Calu3 (cell line): ENCODE data around the gene TMEM82. TPM values are rescaled to one million over a fixed set of nuclear protein-coding genes. Genes with fewer than 3 reads are reported as not detected.

Experiments used
- BruUV-seq: library from RNA; stranded (reverse); fragments of 400-500 nt; replicated peaks from 2 replicates; lab custom pipeline; 2021; lab: Mats Ljungman, UMichigan
- CTCF ChIA-PET: fragments of 300-600 bp; sonication (Branson Sonifier 250); formaldehyde crosslinking; loops from one replicate; lab custom pipeline; 2022; ENCODE audit warnings: antibody characterized with exemption; lab: Charles Lee
- DNase-seq: peaks from one replicate; pipeline ENCODE4 v3.0.0; 2022
- H3K27ac Mint-ChIP-seq: one replicate; pipeline ENCODE4 v1.8.0; 2022; ENCODE audit warnings: mixed read lengths; ENCODE audit not compliant: unreplicated experiment
- H3K27me3 Mint-ChIP-seq: one replicate; pipeline ENCODE4 v1.8.0; 2022; ENCODE audit warnings: mixed read lengths; ENCODE audit not compliant: unreplicated experiment
- H3K36me3 Mint-ChIP-seq: one replicate; pipeline ENCODE4 v1.8.0; 2022; ENCODE audit warnings: mild to moderate bottlenecking, moderate library complexity, mixed read lengths; ENCODE audit not compliant: insufficient read depth, unreplicated experiment
- H3K4me1 Mint-ChIP-seq: one replicate; pipeline ENCODE4 v1.8.0; 2022; ENCODE audit warnings: mild to moderate bottlenecking, low read depth, mixed read lengths; ENCODE audit not compliant: unreplicated experiment
- H3K4me3 Mint-ChIP-seq: one replicate; pipeline ENCODE4 v1.8.0; 2022; ENCODE audit warnings: mild to moderate bottlenecking, low read depth, moderate library complexity, mixed read lengths; ENCODE audit not compliant: unreplicated experiment
- H3K9me3 Mint-ChIP-seq: one replicate; pipeline ENCODE4 v1.8.0; 2022; ENCODE audit warnings: low read depth, mixed read lengths; ENCODE audit not compliant: unreplicated experiment
- intact Hi-C: fragments of 100-400 bp; cut with micrococcal nuclease; formaldehyde crosslinking; loops from one replicate; pipeline ENCODE4 v1.10.0; 2022; ENCODE audit not compliant: unreplicated experiment
- total RNA-seq: library from RNA; stranded (reverse); gene quantifications from 2 replicates; pipeline ENCODE4 v1.2.3, GENCODE V29; 2022
- TF ChIP-seq, protein P1 (sequence below): fragments of 200-600 bp; IDR thresholded peaks from one replicate; pipeline ENCODE4 v1.8.0; 2022; ENCODE audit warnings: antibody characterized with exemption; ENCODE audit not compliant: unreplicated experiment

TMEM82 gene
- total RNA-seq, 1 experiment from 2014 or later: not detected

DNA sequence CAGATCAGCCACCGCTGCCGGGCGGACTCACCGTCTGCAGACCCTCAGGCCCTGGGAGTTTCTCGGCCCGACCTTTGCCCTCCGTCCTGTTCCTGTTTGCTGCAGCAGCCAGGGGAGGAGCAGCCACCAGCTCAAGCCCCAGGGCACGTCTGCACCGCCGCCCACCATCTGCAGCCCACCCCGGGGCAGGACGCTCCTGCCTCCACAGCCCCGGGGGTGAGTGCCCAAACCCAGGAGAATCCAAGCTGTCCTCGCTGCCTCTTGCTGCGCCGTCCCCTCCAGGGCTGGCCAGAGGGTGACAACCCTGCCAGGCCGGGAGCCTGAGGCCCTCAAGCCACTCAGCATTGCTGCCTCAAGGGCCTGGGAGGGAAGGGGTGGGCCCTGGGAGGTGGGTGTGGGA lies 7.4 kb upstream of the TMEM82 start:
- Mint-ChIP-seq H3K4me1 (no peaks in the 10 kb centered on the region), H3K27ac (no peak overlapping the region), H3K27me3 (no peaks in the 10 kb centered on the region), H3K4me3 (no peak overlapping the region), H3K9me3 (no peaks in the 10 kb centered on the region), H3K36me3 (peaks cover 7% of the 10 kb centered on the region)
- TF ChIP-seq, protein P1, sequence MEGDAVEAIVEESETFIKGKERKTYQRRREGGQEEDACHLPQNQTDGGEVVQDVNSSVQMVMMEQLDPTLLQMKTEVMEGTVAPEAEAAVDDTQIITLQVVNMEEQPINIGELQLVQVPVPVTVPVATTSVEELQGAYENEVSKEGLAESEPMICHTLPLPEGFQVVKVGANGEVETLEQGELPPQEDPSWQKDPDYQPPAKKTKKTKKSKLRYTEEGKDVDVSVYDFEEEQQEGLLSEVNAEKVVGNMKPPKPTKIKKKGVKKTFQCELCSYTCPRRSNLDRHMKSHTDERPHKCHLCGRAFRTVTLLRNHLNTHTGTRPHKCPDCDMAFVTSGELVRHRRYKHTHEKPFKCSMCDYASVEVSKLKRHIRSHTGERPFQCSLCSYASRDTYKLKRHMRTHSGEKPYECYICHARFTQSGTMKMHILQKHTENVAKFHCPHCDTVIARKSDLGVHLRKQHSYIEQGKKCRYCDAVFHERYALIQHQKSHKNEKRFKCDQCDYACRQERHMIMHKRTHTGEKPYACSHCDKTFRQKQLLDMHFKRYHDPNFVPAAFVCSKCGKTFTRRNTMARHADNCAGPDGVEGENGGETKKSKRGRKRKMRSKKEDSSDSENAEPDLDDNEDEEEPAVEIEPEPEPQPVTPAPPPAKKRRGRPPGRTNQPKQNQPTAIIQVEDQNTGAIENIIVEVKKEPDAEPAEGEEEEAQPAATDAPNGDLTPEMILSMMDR: no peak
- no TSS peak for BruUV-seq
- CTCF ChIA-PET: interaction anchor here (1.2 kb wide), 1 partner anchor 38 kb away, joined by 11 read pairs; no protein-coding TSS in a partner anchor
- intact Hi-C loops: no loop called here
- no peak for DNase-seq

DNA sequence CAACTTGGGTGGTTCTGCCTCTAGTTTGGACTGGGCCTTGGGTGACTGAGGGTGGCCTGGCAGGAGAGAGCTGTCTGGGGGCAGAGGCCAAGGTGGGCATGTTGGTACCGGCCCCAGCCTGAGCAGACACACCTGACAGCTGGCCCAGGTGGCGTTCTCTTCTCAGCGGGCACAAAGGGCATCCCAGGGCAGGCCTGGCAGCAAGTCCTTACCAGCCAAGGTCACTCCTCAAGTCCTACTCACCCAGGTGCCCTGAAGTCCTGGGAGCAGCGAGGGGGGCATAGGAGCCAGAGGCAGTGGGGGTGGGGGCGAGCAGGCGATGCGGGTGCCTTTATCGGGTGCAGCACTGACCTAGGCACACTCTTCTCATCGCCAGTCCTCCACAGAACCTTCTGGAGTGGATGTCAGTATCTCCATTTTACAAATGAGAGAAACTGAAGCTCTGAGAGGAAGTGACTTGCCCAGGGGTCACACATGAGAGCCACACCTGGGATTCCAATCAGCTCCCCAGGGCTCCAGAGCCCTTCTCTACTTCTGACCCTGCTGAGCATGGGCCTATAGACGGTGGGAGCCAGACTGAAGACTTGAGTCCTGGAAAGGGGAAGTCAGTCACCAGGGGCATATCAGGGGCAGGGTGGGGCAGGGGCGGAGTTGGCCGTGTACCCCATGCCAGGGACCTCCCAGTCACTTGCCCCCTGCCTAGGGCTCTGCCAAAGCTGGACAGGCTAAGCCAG lies 6.8 kb upstream of the TMEM82 start:
- intact Hi-C loops: no loop called here
- DNase-seq: no peak
- Mint-ChIP-seq H3K9me3 (no peaks in the 10 kb centered on the region), H3K4me3 (no peak overlapping the region), H3K36me3 (peaks cover 7% of the 10 kb centered on the region), H3K27ac (no peak overlapping the region), H3K4me1 (no peaks in the 10 kb centered on the region), H3K27me3 (no peaks in the 10 kb centered on the region)
- TF ChIP-seq, protein P1: no peak
- CTCF ChIA-PET: interaction anchor here (1.2 kb wide), 1 partner anchor 38 kb away, joined by 11 read pairs; no protein-coding TSS in a partner anchor
- no TSS peak for BruUV-seq

GRCh38 chr1:15736038-15736891 lies 6.0 kb upstream of the TMEM82 start, which contains the start of gene SLC25A34:
Gene SLC25A34 (plus strand): TSS chr1:15736258. CDS start chr1:15736486, 228 bp downstream.
- TF ChIP-seq, protein P1: no peak
- no peak within 1 kb of the TSS for H3K27ac Mint-ChIP-seq
- H3K4me3 Mint-ChIP-seq: no peak within 1 kb of the TSS
- intact Hi-C loops: no loop called here
- peaks cover 4% of the 10 kb centered on the region for H3K4me1 Mint-ChIP-seq
- no peak for DNase-seq
- H3K27me3 Mint-ChIP-seq: no peaks in the 10 kb centered on the region
- no peaks in the 10 kb centered on the region for H3K9me3 Mint-ChIP-seq
- H3K36me3 Mint-ChIP-seq: peaks cover 9% of the 10 kb centered on the region
- BruUV-seq: no TSS peak
- CTCF ChIA-PET: no interaction called here

GRCh38 chr1:15736892-15737261 lies 5.4 kb upstream of the TMEM82 start:
- no peak overlapping the region for H3K4me3 Mint-ChIP-seq
- intact Hi-C loops: no loop called here
- H3K27me3 Mint-ChIP-seq: no peaks in the 10 kb centered on the region
- peaks cover 9% of the 10 kb centered on the region for H3K4me1 Mint-ChIP-seq
- TF ChIP-seq, protein P1: no peak
- H3K9me3 Mint-ChIP-seq: no peaks in the 10 kb centered on the region
- no TSS peak for BruUV-seq
- CTCF ChIA-PET: no interaction called here
- no peak for DNase-seq
- H3K36me3 Mint-ChIP-seq: peaks cover 13% of the 10 kb centered on the region
- no peak overlapping the region for H3K27ac Mint-ChIP-seq
